Activated T-helper 1 cell treated with anti-CD3 and anti-CD28 coated beads, Interleukin-2, amount 50 U/mL, for 16 hours (primary cell): Measurements from ENCODE around the gene ATP13A1.
"Not testable (repeated sequence)": the region's sequence is repeated elsewhere in the genome, so short reads cannot be mapped to it uniquely, and the experiment has no call there.

Experiments used
- DNase-seq, 2 donors: peaks; one replicate each; pipeline ENCODE4 v3.0.0-alpha.2; 2020; ENCODE audit warnings: low read depth in 1 of 2, low spot score in 1 of 2

ATP13A1 gene

DNA sequence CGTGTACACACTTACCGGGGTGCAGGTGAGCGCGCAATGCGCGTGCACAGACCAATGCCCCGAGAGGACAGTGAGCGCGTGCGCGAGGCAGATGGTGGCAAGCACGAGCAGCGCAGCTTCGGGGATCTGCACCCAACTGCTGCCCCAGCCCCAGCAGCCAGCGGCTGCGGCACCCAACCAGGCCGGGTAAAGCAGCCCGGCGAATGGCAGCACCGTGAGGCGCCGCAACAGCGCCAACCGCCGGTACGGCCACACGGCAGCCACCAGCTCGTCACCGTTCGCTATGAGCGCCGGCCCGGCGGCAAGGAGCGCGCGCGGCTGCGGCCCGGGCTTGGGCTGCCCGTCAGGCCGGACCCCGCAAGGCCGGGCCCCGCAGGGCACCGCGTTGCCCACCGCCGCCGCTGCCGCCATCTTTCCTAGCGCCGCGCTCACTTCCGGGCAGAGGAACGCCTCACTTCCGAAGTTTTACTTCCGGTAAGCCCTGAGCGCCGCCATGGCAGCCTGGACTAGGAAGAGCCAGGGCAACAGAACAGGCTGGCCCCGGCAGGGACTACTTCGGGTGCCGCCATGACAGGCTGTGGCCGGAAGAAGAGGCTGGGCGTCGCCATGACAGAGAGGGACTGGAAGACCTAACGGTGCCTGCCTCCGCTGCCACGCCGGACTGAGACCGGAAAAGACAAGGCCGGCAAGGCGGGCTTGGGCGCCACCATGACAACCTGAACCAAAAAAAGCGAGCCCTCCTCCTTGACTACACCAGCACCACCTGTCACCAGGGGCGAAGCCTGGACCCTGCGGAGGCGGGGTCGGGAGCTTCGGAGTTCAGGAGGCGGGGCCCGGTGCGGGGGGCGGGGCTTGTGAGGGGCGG is at the start of gene ATP13A1:
Gene ATP13A1, minus strand, starts transcription at position 421 of the 865 bp plus-strand sequence. Its CDS starts 10 bp downstream, at position 411.
- DNase-seq = peak; percentile 88 to 89

DNA sequence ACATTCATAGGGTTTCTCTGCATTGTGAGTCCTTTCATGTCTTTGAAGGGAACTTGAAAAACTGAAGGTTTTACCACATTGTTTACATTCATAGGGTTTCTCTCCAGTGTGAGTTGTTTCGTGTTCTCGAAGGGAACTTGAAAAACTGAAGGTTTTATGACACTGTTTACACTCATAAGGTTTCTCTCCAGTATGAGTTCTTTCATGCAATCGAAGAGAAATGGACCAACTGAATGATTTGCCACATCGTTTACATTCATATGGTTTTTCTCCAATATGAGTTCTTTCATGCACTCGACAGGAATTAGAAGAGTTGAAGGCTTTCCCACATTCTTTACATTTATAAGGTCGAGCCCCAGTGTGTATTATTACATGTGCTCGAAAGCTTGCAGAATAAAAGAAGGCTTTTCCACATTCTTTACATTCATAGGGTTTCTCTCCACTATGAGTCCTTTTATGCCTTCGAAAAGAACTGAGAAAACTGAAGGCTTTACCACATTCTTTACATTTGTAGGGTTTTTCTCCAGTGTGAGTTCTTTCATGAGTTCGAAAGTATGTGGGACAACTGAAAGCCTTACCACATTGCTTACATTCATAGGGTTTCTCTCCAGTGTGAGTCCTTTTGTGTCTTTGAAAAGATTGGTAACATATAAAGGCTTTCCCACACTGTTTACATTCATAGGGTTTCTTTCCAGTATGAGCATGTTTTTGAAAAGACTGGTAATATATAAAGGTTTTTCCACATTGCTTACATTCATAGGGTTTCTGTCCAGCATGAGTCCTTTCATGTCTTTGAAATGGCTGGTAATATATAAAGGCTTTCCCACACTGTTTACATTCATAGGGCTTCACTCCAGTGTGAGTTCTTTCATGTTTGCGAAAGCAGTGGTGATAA is 48.7 kb upstream of the ATP13A1 start:
- no peak for DNase-seq

DNA sequence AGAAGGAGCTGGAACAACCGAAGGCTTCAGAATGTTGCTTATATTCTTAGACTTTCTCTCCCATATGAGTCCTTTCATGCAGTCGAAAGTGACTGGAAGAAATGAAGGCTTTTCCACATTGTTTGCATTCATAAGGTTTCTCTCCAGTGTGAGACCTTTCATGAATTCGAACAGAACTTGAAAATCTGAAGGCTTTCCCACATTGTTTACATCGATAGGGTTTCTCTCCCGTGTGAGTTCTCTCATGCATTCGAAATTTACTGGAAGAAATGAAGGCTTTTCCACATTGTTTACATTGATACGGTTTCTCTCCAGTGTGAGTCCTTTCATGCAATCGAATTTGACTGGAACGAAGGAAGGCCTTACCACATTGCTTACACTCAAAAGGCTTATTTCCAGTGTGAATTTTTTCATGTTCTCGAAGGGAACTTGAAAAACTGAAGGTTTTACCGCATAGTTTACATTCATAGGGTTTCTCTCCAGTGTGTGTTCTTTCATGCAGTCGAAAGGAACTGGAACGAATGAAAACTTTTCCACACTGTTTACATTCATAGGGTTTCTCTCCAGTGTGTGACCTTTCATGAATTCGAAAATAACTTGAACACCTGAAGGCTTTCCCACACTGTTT is 47.9 kb upstream of the ATP13A1 start:
- no peak for DNase-seq

DNA sequence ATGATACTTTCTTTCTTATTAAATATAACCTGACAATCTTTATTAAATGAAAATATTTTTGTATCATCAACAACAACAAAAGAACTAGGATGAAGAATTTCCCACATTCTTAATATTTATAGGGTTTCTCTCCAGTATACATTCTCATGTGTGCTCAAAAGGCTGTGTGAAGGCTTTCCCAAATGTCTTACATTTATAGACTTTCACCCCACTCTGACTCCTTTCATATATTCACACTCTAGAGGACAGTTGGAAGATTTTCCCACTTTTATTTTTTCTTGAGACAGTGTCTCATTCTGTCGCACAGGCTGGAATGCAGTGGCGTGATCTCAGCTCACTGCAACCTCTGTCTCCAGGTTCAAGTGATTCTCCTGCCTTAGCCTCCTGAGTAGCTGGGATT is 47.0 kb upstream of the ATP13A1 start:
- DNase-seq = no peak

GRCh38 chr19:19704836-19705235 is 41.4 kb upstream of the ATP13A1 start:
- no peak for DNase-seq

- not testable (repeated sequence) for DNase-seq
Observed at GRCh38 chr19:19700493-19700892, 37.0 kb upstream of the ATP13A1 start.

DNA sequence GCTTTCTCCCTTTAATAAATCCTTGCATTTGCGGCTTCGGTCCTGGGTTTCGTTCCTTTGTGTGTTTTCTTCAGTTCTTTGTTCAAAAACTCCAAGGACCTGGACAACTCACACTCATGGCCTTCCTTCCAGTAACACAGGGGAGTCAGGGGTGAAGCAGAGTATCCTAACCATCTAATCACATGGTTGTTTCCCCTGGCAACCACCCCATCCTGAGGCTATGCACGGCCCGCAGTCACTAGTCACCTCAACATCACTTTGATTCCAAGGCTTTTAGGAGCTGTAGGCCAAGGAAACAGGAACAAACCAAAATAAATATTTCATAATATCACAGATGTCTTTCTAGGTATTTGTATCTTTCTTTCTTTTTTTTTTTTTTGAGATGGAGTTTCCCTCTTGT is 34.1 kb upstream of the ATP13A1 start:
- DNase-seq = no peak

DNA sequence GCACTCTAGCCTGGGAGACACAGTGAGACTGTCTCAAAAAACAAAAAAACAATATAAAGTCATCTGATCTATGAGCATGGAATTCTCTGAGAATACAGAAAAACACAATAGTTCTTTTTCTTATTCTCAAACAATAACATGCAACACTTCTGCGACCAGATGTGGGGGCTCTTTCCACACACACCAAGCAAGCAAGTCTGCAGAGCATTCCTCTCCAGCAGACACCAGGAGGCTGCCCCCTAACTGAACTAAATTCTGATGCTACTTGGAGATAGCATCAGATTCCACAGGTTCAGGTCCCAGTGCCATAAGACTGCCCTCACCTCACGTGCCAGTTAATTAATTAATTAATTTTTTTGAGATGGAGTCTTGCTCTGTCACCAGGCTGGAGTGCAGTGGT is 32.9 kb upstream of the ATP13A1 start:
- DNase-seq = no peak

- DNase-seq = no peak
Observed at GRCh38 chr19:19691683-19692082, 28.2 kb upstream of the ATP13A1 start.

- not testable (repeated sequence) for DNase-seq
Observed at GRCh38 chr19:19689023-19689422, 25.5 kb upstream of the ATP13A1 start.

GRCh38 chr19:19687090-19687489 is 23.6 kb upstream of the ATP13A1 start:
- no peak for DNase-seq

DNA sequence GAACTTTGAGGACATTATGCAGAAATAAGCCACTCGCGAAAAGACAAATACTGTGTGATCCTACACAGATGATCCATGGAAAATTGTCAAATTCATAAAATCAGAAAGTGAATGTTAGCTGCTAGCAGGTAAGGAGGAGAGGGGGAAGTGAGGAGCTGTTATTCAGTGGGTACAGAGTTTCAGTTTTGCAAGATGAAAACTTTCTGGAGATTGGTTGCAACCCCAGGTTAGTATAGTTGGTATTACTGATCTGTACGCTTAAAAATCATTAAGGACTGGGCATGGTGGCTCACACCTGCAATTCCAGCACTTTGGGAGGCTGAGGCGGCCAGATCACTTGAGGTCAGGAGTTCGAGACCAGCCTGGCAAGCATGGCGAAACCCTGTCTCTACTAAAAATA is 23.1 kb upstream of the ATP13A1 start:
- no peak for DNase-seq

GRCh38 chr19:19686119-19686518 is 22.6 kb upstream of the ATP13A1 start:
- not testable (repeated sequence) for DNase-seq

DNA sequence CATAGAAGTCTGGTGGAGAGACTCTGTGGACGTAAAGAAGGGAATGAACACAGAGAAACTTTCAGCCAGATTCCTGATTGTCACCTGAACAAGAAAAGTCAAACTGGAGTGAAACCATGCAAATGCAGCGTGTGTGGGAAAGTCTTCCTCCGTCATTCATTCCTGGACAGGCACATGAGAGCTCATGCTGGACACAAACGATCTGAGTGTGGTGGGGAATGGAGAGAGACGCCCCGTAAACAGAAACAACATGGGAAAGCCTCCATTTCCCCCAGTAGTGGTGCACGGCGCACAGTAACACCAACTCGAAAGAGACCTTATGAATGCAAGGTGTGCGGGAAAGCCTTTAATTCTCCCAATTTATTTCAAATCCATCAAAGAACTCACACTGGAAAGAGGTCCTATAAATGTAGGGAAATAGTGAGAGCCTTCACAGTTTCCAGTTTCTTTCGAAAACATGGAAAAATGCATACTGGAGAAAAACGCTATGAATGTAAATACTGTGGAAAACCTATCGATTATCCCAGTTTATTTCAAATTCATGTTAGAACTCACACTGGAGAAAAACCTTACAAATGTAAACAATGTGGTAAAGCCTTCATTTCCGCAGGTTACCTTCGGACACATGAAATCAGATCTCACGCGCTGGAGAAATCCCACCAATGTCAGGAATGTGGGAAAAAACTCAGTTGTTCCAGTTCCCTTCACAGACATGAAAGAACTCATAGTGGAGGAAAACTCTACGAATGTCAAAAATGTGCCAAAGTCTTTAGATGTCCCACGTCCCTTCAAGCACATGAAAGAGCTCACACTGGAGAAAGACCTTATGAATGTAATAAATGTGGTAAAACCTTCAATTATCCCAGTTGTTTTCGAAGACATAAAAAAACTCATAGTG is 15.9 kb upstream of the ATP13A1 start:
- DNase-seq = no peak

GRCh38 chr19:19677579-19677978 is 14.1 kb upstream of the ATP13A1 start:
- no peak for DNase-seq

DNA sequence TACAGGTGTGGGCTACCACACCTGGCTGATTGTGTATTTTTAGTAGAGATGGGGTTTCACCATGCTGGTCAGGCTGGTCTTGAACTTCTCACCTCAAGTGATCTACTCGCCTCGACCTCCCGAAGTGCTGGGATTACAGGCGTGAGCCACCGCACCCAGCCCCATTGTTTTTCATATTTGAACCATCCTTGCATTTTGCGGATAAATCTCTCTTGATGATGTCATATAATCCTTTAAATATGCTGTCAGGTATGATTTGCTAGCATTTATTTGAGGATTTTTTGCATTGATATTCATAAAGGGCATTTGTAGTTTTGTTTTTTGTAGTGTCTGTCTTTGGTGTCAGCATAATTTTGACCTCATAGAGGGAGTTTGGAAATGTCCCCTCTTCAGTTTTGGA is 10.8 kb upstream of the ATP13A1 start:
- DNase-seq = no peak

DNA sequence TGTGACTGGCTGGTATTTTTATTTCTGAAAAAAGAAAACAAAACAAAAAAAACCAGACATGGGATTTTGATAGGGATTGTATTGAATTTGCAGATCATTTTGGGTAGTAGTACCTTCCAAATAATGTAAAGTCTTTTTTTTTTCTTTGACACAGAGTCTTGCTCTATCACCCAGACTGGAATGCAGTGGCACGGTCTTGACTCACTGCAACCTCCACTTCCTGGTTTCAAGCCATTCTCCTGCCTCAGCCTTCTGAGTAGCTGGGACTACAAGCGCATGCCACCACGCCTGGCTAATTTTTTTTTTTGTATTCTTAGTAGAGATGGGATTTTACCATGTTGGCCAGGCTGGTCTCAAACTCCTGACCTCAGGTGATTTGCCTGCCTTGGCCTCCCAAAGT is 9.3 kb upstream of the ATP13A1 start:
- DNase-seq = no peak

GRCh38 chr19:19670070-19670551 is 6.6 kb upstream of the ATP13A1 start:
- DNase-seq = no peak

GRCh38 chr19:19668230-19669012 is 4.9 kb upstream of the ATP13A1 start, which contains the start of gene ZNF101:
Gene ZNF101 (plus strand): TSS chr19:19668839. CDS start chr19:19668964, 125 bp downstream.
- DNase-seq = peak; percentile 89 to 90
